Fibroblast of the aortic adventitia (primary cell): ENCODE results near the gene ZBED5. TPM values are rescaled to one million over a fixed set of nuclear protein-coding genes. Genes with fewer than 3 reads are reported as not detected.
"Not testable (repeated sequence)": the region's sequence is repeated elsewhere in the genome, so short reads cannot be mapped to it uniquely, and the experiment has no call there.

Source experiments
- DNase-seq: peaks from one replicate; pipeline ENCODE4 v3.0.0-alpha.2; 2010; ENCODE audit warnings: low read depth
- H3K4me3 ChIP-seq: 2 replicates; pipeline ENCODE4 v1.5.1; 2011; ENCODE audit warnings: low read depth, mild to moderate bottlenecking, control low read depth, low read length, moderate library complexity
- CTCF ChIP-seq: IDR thresholded peaks from 2 replicates; pipeline ENCODE4 v1.5.1; 2011; ENCODE audit warnings: mild to moderate bottlenecking, low read length, control low read depth, inconsistent platforms; ENCODE audit not compliant: insufficient read depth
- total RNA-seq: library from RNA; depleted of rRNA; stranded (reverse); fragments of >200 nt; gene quantifications from 2 replicates; pipeline ENCODE4 v1.2.3, GENCODE V29; 2012; ENCODE audit warnings: low replicate concordance

ZBED5 gene
- total RNA-seq, 1 donor, result 60.6 TPM

DNA sequence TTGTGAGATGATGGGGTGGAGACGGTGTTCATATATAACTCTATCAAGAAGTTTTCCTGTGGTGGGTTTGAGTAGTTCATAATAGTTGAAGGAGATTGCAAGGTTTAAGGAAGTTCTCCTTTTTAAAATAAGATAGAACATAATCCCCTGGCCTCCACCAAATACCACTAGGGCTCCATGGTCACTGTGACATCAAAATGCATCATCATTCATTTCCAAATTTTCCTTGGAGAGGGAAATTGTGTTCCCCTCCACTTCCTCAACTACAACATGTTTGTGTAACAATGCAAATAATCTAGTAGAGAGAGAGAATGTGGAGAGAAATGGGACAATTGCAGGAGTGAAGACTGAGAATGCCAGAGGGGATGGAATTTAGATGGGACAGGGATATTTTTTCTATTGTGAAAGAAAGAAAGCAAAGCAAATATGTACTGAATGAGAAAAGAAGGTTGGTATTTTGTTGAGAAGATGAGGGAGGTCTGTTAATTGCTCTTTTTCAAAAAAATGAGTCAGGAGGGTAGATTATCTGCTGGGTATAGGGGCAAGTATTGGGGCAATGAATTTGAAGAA lies 33.4 kb upstream of the ZBED5 start:
- DNase-seq, result no peak
- no peak for TF ChIP-seq CTCF
- no peak overlapping the region for H3K4me3 ChIP-seq

GRCh38 chr11:10890083-10890482 lies 32.2 kb upstream of the ZBED5 start:
- not testable (repeated sequence) for DNase-seq, H3K4me3 ChIP-seq

DNA sequence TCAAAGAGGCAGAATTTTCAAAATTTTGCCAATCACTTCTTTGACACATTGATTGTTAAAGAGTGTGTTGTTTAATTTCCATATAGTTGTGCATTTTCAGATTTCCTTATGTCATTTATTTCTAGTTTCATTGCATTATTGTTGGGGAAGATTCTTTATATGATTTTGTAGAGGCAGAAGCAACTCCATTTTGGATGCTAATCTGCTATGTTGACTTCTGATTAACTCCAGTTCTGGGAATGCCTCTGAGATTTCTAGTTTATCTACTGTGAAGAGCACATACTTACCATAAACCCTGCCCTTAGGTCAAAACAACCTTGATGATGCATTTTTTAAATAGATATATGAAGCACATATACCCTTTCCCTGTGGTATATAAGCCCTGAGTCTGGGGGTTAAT lies 29.5 kb upstream of the ZBED5 start:
- DNase-seq, result no peak
- TF ChIP-seq CTCF, result no peak
- H3K4me3 ChIP-seq, result no peak overlapping the region

- DNase-seq, result no peak
- no peak overlapping the region for H3K4me3 ChIP-seq
- no peak for TF ChIP-seq CTCF
Measured at GRCh38 chr11:10886652-10887250, 28.9 kb upstream of the ZBED5 start.

GRCh38 chr11:10885703-10886363 lies 28.0 kb upstream of the ZBED5 start:
- TF ChIP-seq CTCF, result no peak
- H3K4me3 ChIP-seq, result no peak overlapping the region
- peak; percentile 93 for DNase-seq

DNA sequence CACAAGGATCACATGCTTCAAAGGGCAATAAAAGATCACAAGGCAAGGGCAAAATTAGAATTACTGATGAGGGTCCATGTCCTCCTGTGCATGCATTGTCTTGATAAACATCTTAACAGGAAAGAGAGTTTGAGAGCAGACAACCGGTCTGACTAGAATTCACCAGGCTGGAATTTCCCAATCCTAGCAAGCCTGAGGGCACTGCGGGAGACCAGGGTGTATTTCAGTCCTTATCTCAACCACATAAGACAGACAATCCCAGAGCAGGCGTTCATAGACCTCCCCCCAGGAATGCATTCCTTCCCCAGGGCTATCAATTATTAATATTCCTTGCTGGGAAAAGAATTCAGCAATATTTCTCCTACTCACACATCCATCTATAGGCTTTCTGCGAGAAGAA lies 26.4 kb upstream of the ZBED5 start:
- not testable (repeated sequence) for DNase-seq, H3K4me3 ChIP-seq

DNA sequence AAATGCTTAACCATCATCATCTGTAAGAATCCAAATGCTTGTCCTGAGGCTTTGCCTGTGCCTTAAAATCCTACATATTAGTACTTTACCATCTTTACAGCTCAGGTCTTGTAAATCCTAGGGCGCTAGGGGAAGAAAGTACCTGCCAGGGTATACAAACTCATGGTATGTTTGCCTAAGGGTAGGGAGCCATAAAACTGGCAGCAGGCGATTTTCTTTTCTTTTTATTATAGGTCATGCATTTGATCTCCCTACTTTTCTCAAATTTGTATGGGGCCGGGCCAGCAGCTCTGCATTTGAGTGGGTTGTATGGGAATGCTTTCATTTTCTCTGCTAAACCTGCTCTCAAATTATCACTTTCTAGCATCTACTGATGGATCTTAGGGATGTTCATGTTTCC lies 24.0 kb upstream of the ZBED5 start:
- no peak overlapping the region for H3K4me3 ChIP-seq
- no peak for DNase-seq
- TF ChIP-seq CTCF, result no peak
